ENCODE data around the gene CACNA2D2.

CACNA2D2 gene

GRCh38 chr3:50454481-50455070, 48.9 kb downstream of the CACNA2D2 start:
- DNase-seq = no peak

GRCh38 chr3:50453907-50454306, 49.5 kb downstream of the CACNA2D2 start:
- no peak for DNase-seq

GRCh38 chr3:50450209-50450921, 53.1 kb downstream of the CACNA2D2 start:
- no peak for DNase-seq

- DNase-seq = no peak
Measured at GRCh38 chr3:50448752-50449539, 54.5 kb downstream of the CACNA2D2 start.

GRCh38 chr3:50447290-50447840, 56.1 kb downstream of the CACNA2D2 start:
- no peak for DNase-seq

- DNase-seq = no peak
Measured at GRCh38 chr3:50445919-50446318, 57.5 kb downstream of the CACNA2D2 start.

- DNase-seq = no peak
Measured at GRCh38 chr3:50444782-50445181, 58.7 kb downstream of the CACNA2D2 start.

GRCh38 chr3:50444213-50444612, 59.2 kb downstream of the CACNA2D2 start:
- DNase-seq = no peak

GRCh38 chr3:50442945-50443579, 60.4 kb downstream of the CACNA2D2 start:
- peak; percentile 16 to 80 for DNase-seq

- DNase-seq = no peak
Measured at GRCh38 chr3:50441424-50442217, 61.8 kb downstream of the CACNA2D2 start.

- peak; percentile 12 to 34 for DNase-seq
Measured at GRCh38 chr3:50436114-50436674, 67.2 kb downstream of the CACNA2D2 start.

GRCh38 chr3:50435371-50436113, 67.9 kb downstream of the CACNA2D2 start:
- no peak for DNase-seq

GRCh38 chr3:50433954-50434353, 69.5 kb downstream of the CACNA2D2 start:
- no peak for DNase-seq

- DNase-seq = no peak
Measured at GRCh38 chr3:50430950-50431435, 72.4 kb downstream of the CACNA2D2 start.

- DNase-seq = no peak
Measured at GRCh38 chr3:50430191-50430590, 73.2 kb downstream of the CACNA2D2 start.

- DNase-seq = no peak
Measured at GRCh38 chr3:50428007-50428633, 75.3 kb downstream of the CACNA2D2 start.

GRCh38 chr3:50427217-50427616, 76.2 kb downstream of the CACNA2D2 start:
- DNase-seq = no peak

GRCh38 chr3:50425911-50426310, 77.5 kb downstream of the CACNA2D2 start:
- no peak for DNase-seq

GRCh38 chr3:50423543-50423942, 79.9 kb downstream of the CACNA2D2 start:
- DNase-seq = peak in 1 of 2 experiments; percentile 35

- DNase-seq = no peak
Measured at GRCh38 chr3:50422153-50422552, 81.3 kb downstream of the CACNA2D2 start.

Measured in NCI-H446 (cell line).